NCI-H748 treated with DMSO at 0.1 percent for 48 hours (cell line): ENCODE measurements around the gene GNG3.
"Not testable (repeated sequence)": the region's sequence is repeated elsewhere in the genome, so short reads cannot be mapped to it uniquely, and the experiment has no call there.

Experiments used
- DNase-seq: peaks from one replicate; lab custom pipeline; 2025; lab: John Stamatoyannopoulos, UW

GNG3 gene

GRCh38 chr11:62716816-62717215, 9.3 kb downstream of the GNG3 start:
- DNase-seq = no peak

GRCh38 chr11:62719302-62719978, 12.0 kb downstream of the GNG3 start:
- no peak for DNase-seq

- no peak for DNase-seq
These were observed 14.5 kb downstream of the GNG3 start for GRCh38 chr11:62721994-62722393.

GRCh38 chr11:62724171-62724570, 16.7 kb downstream of the GNG3 start:
- no peak for DNase-seq

GRCh38 chr11:62725646-62726045, 18.2 kb downstream of the GNG3 start:
- DNase-seq = no peak

- no peak for DNase-seq
These were observed 18.9 kb downstream of the GNG3 start for GRCh38 chr11:62726156-62726914.

GRCh38 chr11:62726915-62727164, 19.4 kb downstream of the GNG3 start:
- no peak for DNase-seq

- peak; percentile 98 for DNase-seq
These were observed 19.8 kb downstream of the GNG3 start, which contains the start of gene HNRNPUL2 for GRCh38 chr11:62727165-62727871. Gene HNRNPUL2, minus strand, starts transcription at chr11:62727457. Its CDS starts 301 bp downstream, at chr11:62727156.

GRCh38 chr11:62727872-62728170, 20.3 kb downstream of the GNG3 start:
- peak; percentile 97 for DNase-seq

GRCh38 chr11:62728171-62728988, 20.9 kb downstream of the GNG3 start, which contains the start of gene TTC9C:
Gene TTC9C, plus strand, starts transcription at chr11:62728486. Its CDS starts 363 bp downstream, at chr11:62728849.
- peak; percentile 61 for DNase-seq

GRCh38 chr11:62730076-62730475, 22.6 kb downstream of the GNG3 start:
- not testable (repeated sequence) for DNase-seq

- no peak for DNase-seq
These were observed 25.4 kb downstream of the GNG3 start for GRCh38 chr11:62732830-62733229.

- no peak for DNase-seq
These were observed 29.7 kb downstream of the GNG3 start for GRCh38 chr11:62737196-62737595.

- DNase-seq = no peak
These were observed 40.1 kb downstream of the GNG3 start for GRCh38 chr11:62747475-62748160.

- DNase-seq = not testable (repeated sequence)
These were observed 42.5 kb downstream of the GNG3 start for GRCh38 chr11:62749931-62750330.

- DNase-seq = no peak
These were observed 44.8 kb downstream of the GNG3 start for GRCh38 chr11:62752177-62752785.

- DNase-seq = no peak
These were observed 45.7 kb downstream of the GNG3 start for GRCh38 chr11:62752994-62753735.

GRCh38 chr11:62753736-62754603, 46.5 kb downstream of the GNG3 start, which contains the start of gene ZBTB3:
Gene ZBTB3, minus strand, starts transcription at chr11:62754160. Its CDS starts 496 bp downstream, at chr11:62753664.
- DNase-seq = peak; percentile 99

GRCh38 chr11:62755086-62755615, 47.7 kb downstream of the GNG3 start:
- no peak for DNase-seq
